ENCODE data around the gene OR6X1.

Gene OR6X1

DNA sequence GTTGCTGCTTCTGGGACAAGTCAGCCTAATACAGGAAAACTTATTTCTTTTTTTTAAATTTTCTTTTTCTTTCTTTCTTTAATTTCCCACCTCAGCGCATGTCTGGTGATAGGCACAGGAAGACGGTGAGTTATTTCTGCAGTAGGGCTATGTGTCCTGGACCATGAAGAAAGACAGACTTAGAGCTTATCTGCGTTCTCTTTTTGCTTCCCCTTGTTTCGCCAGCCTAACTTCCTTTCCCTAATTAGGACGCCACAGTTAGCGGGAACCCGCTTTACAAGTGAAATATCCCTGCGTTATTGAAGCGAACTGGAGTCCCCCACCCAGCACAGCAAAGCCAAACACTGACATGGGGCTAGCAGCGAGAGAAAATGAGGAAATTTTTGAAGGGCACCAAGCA lies 43.2 kb upstream of the OR6X1 start:
- no peak for DNase-seq (ENCODE audit: low read depth)
- TF ChIP-seq, protein P1, sequence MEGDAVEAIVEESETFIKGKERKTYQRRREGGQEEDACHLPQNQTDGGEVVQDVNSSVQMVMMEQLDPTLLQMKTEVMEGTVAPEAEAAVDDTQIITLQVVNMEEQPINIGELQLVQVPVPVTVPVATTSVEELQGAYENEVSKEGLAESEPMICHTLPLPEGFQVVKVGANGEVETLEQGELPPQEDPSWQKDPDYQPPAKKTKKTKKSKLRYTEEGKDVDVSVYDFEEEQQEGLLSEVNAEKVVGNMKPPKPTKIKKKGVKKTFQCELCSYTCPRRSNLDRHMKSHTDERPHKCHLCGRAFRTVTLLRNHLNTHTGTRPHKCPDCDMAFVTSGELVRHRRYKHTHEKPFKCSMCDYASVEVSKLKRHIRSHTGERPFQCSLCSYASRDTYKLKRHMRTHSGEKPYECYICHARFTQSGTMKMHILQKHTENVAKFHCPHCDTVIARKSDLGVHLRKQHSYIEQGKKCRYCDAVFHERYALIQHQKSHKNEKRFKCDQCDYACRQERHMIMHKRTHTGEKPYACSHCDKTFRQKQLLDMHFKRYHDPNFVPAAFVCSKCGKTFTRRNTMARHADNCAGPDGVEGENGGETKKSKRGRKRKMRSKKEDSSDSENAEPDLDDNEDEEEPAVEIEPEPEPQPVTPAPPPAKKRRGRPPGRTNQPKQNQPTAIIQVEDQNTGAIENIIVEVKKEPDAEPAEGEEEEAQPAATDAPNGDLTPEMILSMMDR (conservative IDR thresholded peaks at IDR 0.05; ENCODE audit: low read depth, low read length) = no peak
- no peak overlapping the region for H3K4me3 ChIP-seq (ENCODE audit: low read depth, low read length)

DNA sequence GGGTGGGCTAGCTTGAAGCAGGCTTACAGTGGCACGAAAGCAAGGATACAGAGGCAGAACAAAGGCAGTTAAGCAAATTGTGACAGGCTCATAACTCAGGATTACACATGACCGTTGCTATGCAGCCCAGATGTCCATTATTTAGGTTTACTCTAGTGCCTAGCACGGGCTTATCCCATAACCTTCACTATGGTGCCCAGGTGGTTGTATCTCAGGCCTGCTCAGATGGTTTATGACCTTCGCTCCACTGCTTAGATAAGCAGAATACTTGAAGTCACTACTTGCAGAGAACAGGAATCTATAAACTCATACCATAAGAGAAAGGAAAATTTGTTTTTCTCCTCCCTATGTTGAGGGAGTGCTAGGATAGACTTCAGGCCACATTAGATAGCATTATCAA lies 42.8 kb upstream of the OR6X1 start:
- DNase-seq (ENCODE audit: low read depth) = no peak
- H3K4me3 ChIP-seq (ENCODE audit: low read depth, low read length) = no peak overlapping the region
- TF ChIP-seq, protein P1 (conservative IDR thresholded peaks at IDR 0.05; ENCODE audit: low read depth, low read length) = no peak

- no peak overlapping the region for H3K4me3 ChIP-seq (ENCODE audit: low read depth, low read length)
- TF ChIP-seq, protein P1 (conservative IDR thresholded peaks at IDR 0.05; ENCODE audit: low read depth, low read length) = no peak
- DNase-seq (ENCODE audit: low read depth) = no peak
These were observed 41.9 kb upstream of the OR6X1 start for GRCh38 chr11:123796226-123796625.

- no peak for DNase-seq (ENCODE audit: low read depth)
- TF ChIP-seq, protein P1 (conservative IDR thresholded peaks at IDR 0.05; ENCODE audit: low read depth, low read length) = no peak
- no peak overlapping the region for H3K4me3 ChIP-seq (ENCODE audit: low read depth, low read length)
These were observed 29.2 kb upstream of the OR6X1 start for GRCh38 chr11:123783536-123783935.

GRCh38 chr11:123778511-123778910 lies 24.2 kb upstream of the OR6X1 start:
- TF ChIP-seq, protein P1 (conservative IDR thresholded peaks at IDR 0.05; ENCODE audit: low read depth, low read length) = no peak
- no peak for DNase-seq (ENCODE audit: low read depth)

DNA sequence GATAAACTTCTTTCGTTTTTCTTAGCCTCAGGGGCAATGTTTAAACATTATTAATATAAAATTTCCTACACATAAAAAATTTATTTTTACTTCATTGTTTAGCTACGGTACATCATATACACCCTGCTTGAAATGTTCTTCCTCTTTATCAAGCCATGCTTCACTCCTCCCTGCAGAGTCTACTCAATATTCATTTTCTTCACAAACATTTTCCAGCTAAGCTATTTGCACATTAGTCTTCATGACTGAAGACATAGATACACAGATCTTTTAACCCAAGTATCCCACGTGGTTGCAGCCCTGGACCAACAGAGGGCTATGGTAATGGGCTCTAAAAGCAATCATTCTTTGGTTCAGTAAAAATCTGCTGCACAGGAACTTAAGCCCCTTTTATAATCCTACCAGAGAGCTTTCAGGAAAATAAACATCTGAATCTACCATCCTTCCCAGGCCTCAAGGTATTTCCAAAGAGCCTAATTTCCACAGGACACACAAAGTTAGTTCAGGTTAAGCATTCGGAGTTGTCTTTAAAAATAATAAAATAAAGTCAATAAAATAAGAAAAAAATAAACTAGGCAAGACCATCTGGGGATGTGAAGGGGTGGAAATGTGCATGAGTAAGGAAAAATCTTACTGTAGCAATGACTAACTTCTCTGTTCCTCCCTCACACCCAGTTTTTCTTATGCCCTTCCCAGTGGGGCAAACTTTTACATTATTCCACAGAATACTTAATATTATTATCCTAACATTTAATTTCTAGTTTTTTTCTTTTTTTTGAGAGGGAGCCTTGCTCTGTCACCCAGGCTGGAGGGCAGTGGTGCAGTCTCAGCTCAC lies 21.6 kb upstream of the OR6X1 start:
- TF ChIP-seq, protein P1 (conservative IDR thresholded peaks at IDR 0.05; ENCODE audit: low read depth, low read length) = no peak
- H3K4me3 ChIP-seq (ENCODE audit: low read depth, low read length) = no peak overlapping the region
- DNase-seq (ENCODE audit: low read depth) = no peak

More at GRCh38 chr11:123778511-123778910, 24.2 kb upstream of the OR6X1 start:
- no peak overlapping the region for H3K4me3 ChIP-seq (ENCODE audit: low read depth, low read length)

- DNase-seq (ENCODE audit: low read depth) = no peak
- TF ChIP-seq, protein P1 (conservative IDR thresholded peaks at IDR 0.05; ENCODE audit: low read depth, low read length) = no peak
- no peak overlapping the region for H3K4me3 ChIP-seq (ENCODE audit: low read depth, low read length)
These were observed 21.0 kb upstream of the OR6X1 start for GRCh38 chr11:123775289-123775688.

Measured in choroid plexus epithelial cell (primary cell).